Activated CD8-positive, alpha-beta T cell treated with anti-CD3 and anti-CD28 coated beads for 36 hours (primary cell): ENCODE results near the gene HEXD. TPM values are rescaled to one million over a fixed set of nuclear protein-coding genes. Genes with fewer than 3 reads are reported as not detected.

Source experiments
- ATAC-seq: fragments of 200-7000 bp; cut with Tn5 transposase; one replicate; pipeline ENCODE4 v1.10.0; 2021; ENCODE audit warnings: mild to moderate bottlenecking, moderate library complexity
- CTCF ChIA-PET: fragments of 350-600 bp; sonication (Branson Sonifier 250); formaldehyde crosslinking; loops from one replicate; lab custom pipeline; 2021; ENCODE audit warnings: antibody characterized with exemption; lab: Charles Lee
- POLR2A ChIA-PET: fragments of 350-600 bp; sonication (Branson Sonifier 250); formaldehyde crosslinking; loops from one replicate; lab custom pipeline; 2021; ENCODE audit warnings: antibody characterized with exemption; lab: Charles Lee
- DNase-seq: peaks from one replicate; pipeline ENCODE4 v3.0.0-alpha.2; 2020
- H3K27ac Mint-ChIP-seq: one replicate; pipeline ENCODE4 v1.8.0; 2021; ENCODE audit warnings: mild to moderate bottlenecking, mixed read lengths
- H3K27me3 Mint-ChIP-seq: one replicate; pipeline ENCODE4 v1.8.0; 2021; ENCODE audit warnings: mixed read lengths
- H3K36me3 Mint-ChIP-seq: one replicate; pipeline ENCODE4 v1.8.0; 2021; ENCODE audit warnings: low read depth, mixed read lengths
- H3K4me1 Mint-ChIP-seq: one replicate; pipeline ENCODE4 v1.8.0; 2021; ENCODE audit warnings: low read depth, mixed read lengths
- H3K4me3 Mint-ChIP-seq: one replicate; pipeline ENCODE4 v1.8.0; 2021; ENCODE audit warnings: mild to moderate bottlenecking, moderate library complexity, mixed read lengths
- H3K9me3 Mint-ChIP-seq: one replicate; pipeline ENCODE4 v1.8.0; 2021; ENCODE audit warnings: mixed read lengths
- CTCF ChIP-seq: fragments of 200-600 bp; IDR thresholded peaks from one replicate; pipeline ENCODE4 v1.8.0; 2022; ENCODE audit warnings: antibody characterized with exemption, mild to moderate bottlenecking
- intact Hi-C: fragments of 100-400 bp; cut with micrococcal nuclease; formaldehyde crosslinking; loops from one replicate; pipeline ENCODE4 v1.10.0; 2022
- total RNA-seq, 2 experiments: library from RNA; stranded (reverse); gene quantifications; one replicate each; pipeline ENCODE4 v1.2.3, GENCODE V29; 2021

HEXD gene
- total RNA-seq, 2 experiments from 2014 or later = 21.8 to 21.9 TPM

DNA sequence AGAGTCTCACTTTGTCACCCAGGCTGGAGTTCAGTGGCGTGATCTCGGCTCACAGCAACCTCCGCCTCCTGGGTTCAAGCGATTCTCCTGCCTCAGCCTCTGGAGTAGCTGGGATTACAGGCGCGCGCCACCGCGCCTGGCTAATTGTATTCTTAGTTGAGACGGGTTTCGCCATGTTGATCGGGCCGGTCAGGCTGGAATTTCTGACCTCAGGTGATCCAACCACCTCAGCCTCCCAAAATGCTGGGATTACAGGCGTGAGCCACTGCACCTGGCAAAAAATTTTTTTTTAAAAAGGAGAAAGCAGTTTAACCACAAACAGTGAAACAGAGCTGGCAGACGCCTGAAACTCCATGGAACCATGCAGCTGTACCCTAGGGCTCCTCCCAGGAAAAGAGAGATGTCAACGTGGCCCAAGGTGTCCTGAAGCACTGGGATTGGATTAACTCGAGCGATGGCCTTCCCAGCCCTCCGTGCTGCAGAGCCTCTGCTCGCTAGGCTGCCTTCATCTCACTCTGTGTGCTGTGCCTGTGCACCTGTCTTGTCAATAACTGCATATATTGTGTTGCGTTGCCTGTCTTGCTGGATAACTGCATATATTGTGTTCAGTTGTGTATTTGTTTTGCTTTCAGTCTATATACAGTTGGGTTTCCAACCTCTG, 71.8 kb downstream of the HEXD start:
- DNase-seq (no peak), ATAC-seq (no peak)
- H3K27ac Mint-ChIP-seq = no peak overlapping the region
- no peaks in the 10 kb centered on the region for H3K27me3 Mint-ChIP-seq
- H3K9me3 Mint-ChIP-seq = no peaks in the 10 kb centered on the region
- H3K36me3 Mint-ChIP-seq = peaks cover 5% of the 10 kb centered on the region
- intact Hi-C loops = loop anchor here (10.0 kb wide), 1 partner anchor 65 kb away; no protein-coding TSS in a partner anchor
- peaks cover 14% of the 10 kb centered on the region for H3K4me1 Mint-ChIP-seq
- POLR2A ChIA-PET = no interaction called here
- no peak for TF ChIP-seq CTCF
- H3K4me3 Mint-ChIP-seq = no peak overlapping the region
- CTCF ChIA-PET = no interaction called here

DNA sequence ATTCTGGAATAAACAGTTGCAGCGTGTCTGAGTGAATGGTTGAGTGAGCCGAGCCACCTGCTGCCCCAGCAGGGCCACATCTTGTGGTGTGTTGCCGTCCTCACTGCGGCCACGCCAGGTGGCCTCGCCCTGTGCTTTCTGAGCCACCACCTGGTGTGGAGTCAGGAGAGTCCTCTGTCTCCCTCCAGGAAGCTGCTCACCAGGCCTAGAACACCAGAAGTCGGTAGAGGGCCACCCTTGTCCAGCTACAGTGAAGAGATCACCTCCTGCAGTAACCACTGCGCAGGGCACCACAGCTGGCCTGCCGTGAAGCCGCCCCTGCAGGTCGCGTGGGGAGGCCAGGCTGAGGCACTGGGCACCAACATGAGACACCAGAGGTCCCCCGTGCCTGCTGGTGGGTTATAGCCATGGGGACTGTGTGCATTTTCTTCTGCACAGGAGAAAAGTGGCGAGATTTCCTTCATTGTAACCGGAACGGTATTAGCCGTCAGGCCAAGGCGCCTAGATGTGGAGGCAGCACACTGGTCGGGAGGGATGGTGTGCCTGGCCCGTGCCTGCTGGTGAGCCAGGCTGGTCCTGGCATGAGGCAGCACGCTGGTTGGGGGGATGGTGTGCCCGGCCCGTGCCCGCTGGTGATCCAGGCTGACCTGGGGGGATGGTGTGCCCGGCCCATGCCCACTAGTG, 72.5 kb downstream of the HEXD start:
- intact Hi-C loops = loop anchor here (10.0 kb wide), 1 partner anchor 64 kb away; no protein-coding TSS in a partner anchor
- Mint-ChIP-seq H3K4me1 (peaks cover 14% of the 10 kb centered on the region), H3K4me3 (no peak overlapping the region), H3K27ac (no peak overlapping the region), H3K9me3 (no peaks in the 10 kb centered on the region), H3K27me3 (no peaks in the 10 kb centered on the region), H3K36me3 (peaks cover 5% of the 10 kb centered on the region)
- DNase-seq = no peak
- ATAC-seq = no peak
- ChIA-PET CTCF (no interaction called here), POLR2A (no interaction called here)
- no peak for TF ChIP-seq CTCF

- Mint-ChIP-seq H3K36me3 (peaks cover 2% of the 10 kb centered on the region), H3K9me3 (no peaks in the 10 kb centered on the region), H3K27ac (no peak overlapping the region), H3K27me3 (no peaks in the 10 kb centered on the region), H3K4me1 (peaks cover 11% of the 10 kb centered on the region), H3K4me3 (no peak overlapping the region)
- no peak for TF ChIP-seq CTCF
- ATAC-seq (no peak), DNase-seq (no peak)
- ChIA-PET POLR2A (no interaction called here), CTCF (interaction anchor here (0.8 kb wide), 1 partner anchor 67 kb away, joined by 3 read pairs; no protein-coding TSS in a partner anchor)
- intact Hi-C loops = loop anchor here (10.0 kb wide), 1 partner anchor 64 kb away; no protein-coding TSS in a partner anchor
Observed at GRCh38 chr17:82491196-82491530, 73.0 kb downstream of the HEXD start.

DNA sequence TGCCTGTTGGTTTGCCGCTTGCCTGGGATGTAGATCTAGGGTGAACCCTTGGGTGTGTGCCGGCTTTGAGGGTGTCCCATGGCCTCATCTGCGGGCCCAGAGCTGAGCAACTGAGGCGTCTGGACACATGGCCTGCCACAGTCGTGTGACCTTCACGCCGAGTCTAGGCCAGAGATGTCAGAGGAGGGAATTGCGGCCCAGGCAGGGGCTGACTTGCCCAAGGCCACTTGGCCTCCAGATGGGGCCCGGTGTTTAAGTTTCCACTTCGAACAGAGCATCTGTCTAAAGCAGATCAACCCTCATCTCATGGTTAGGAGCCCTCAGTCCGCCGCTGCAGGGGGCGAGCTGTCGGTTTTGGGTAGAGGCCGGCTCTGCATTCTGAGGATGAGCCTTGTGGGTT, 73.4 kb downstream of the HEXD start:
- no peak overlapping the region for H3K4me3 Mint-ChIP-seq
- TF ChIP-seq CTCF = no peak
- no peaks in the 10 kb centered on the region for H3K9me3 Mint-ChIP-seq
- ATAC-seq = no peak
- H3K27me3 Mint-ChIP-seq = no peaks in the 10 kb centered on the region
- ChIA-PET POLR2A (interaction anchor here (0.6 to 1.0 kb wide), 3 partner anchors 12 to 234 kb away, joined by 3 to 5 read pairs (median 4); no protein-coding TSS in a partner anchor), CTCF (interaction anchor here (0.8 kb wide), 1 partner anchor 67 kb away, joined by 3 read pairs; no protein-coding TSS in a partner anchor)
- H3K4me1 Mint-ChIP-seq = peaks cover 8% of the 10 kb centered on the region
- no peak overlapping the region for H3K27ac Mint-ChIP-seq
- H3K36me3 Mint-ChIP-seq = no peaks in the 10 kb centered on the region
- no peak for DNase-seq
- intact Hi-C loops = loop anchor here (10.0 kb wide), 1 partner anchor 63 kb away; no protein-coding TSS in a partner anchor

Other genes starting within 250 kb of the HEXD start
- 10 to 100 TPM; 56.6 to 64.2 TPM for gene CCDC57, start 205.5 kb upstream of the HEXD start, total RNA-seq
- 100 to 1,000 TPM; 183 to 193 TPM for gene SLC16A3, start 189.3 kb upstream of the HEXD start, total RNA-seq
- 10 to 100 TPM; 90.6 to 97.0 TPM for gene CSNK1D, start 144.6 kb upstream of the HEXD start, total RNA-seq
- gene CD7, start 100.7 kb upstream of the HEXD start, total RNA-seq = 100 to 1,000 TPM; 289 to 292 TPM
- under 1 TPM; 0.45 to 0.50 TPM for gene SECTM1, start 84.6 kb upstream of the HEXD start, total RNA-seq
- not detected for gene TEX19, start 59.1 kb upstream of the HEXD start, total RNA-seq
- gene UTS2R, start 46.6 kb upstream of the HEXD start, total RNA-seq = not detected
- gene OGFOD3, start 239 bp downstream of the HEXD start, total RNA-seq = 10 to 100 TPM; 22.0 to 25.0 TPM
- 100 to 1,000 TPM; 189 to 192 TPM for gene CYBC1, start 32.4 kb downstream of the HEXD start, total RNA-seq
- 10 to 100 TPM; 63.9 to 65.4 TPM for gene NARF, start 40.4 kb downstream of the HEXD start, total RNA-seq
- gene FOXK2, start 101.4 kb downstream of the HEXD start, total RNA-seq = 10 to 100 TPM; 55.6 to 59.5 TPM
- gene WDR45B, start 230.1 kb downstream of the HEXD start, total RNA-seq = 100 to 1,000 TPM; 127 to 132 TPM